ENCODE data around the gene TBC1D17.

GRCh38 chr19:49847731-49848696 is 29.5 kb upstream of the TBC1D17 start:
- no peak for TF ChIP-seq POLR2AphosphoS5 (IDR thresholded peaks at IDR 0.05)
- no peak for TF ChIP-seq CTCF (IDR thresholded peaks at IDR 0.05 in 8 of 11, conservative IDR thresholded peaks at IDR 0.05 in 3 of 11)
